GM23338 (cell line): ENCODE results near the gene AKR1C4.
"Not testable (repeated sequence)": the region's sequence is repeated elsewhere in the genome, so short reads cannot be mapped to it uniquely, and the experiment has no call there.

Experiments used
- CREB1 ChIP-seq: fragments of 250-450 bp; sonication (Bioruptor Pico); IDR thresholded peaks from 2 replicates; pipeline ENCODE4 v1.5.0; 2020; ENCODE audit warnings: low read depth, mild to moderate bottlenecking, moderate library complexity
- CTCF ChIP-seq, 2 experiments: fragments of 200-600 bp in 1 of 2; sonication (generic) in 1 of 2; conservative IDR thresholded peaks; 2 replicates each; pipeline versions ENCODE4 v1.5.1 to v1.6.1; 2016 to 2017; ENCODE audit warnings: antibody characterized with exemption in 2 of 2, low read depth in 2 of 2, mild to moderate bottlenecking in 2 of 2, moderate library complexity in 1 of 2
- POLR2AphosphoS5 ChIP-seq: IDR thresholded peaks from 2 replicates; pipeline ENCODE4 v1.6.1; 2016; ENCODE audit warnings: antibody characterized with exemption, low read depth
- REST ChIP-seq: IDR thresholded peaks from one replicate; pipeline ENCODE4 v1.6.1; 2018; ENCODE audit warnings: antibody characterized with exemption; ENCODE audit not compliant: unreplicated experiment

GRCh38 chr10:5257768-5258167, 61.1 kb downstream of the AKR1C4 start:
- TF ChIP-seq CTCF (conservative IDR thresholded peaks at IDR 0.05; ENCODE audit: low read depth in 2 of 2); POLR2AphosphoS5; CREB1 (CRISPR knock-in tag); REST: not testable (repeated sequence)
